Keratinocyte (primary cell): ENCODE results near the gene CMYA5. TPM values are rescaled to one million over a fixed set of nuclear protein-coding genes. Genes with fewer than 3 reads are reported as not detected.

ENCODE experiments used
- DNase-seq: peaks from one replicate; pipeline ENCODE4 v3.0.0-alpha.2; 2011; ENCODE audit warnings: low read depth, missing footprints, low spot score
- FAIRE-seq: peaks from 2 replicates; lab custom pipeline; 2011; peaks lifted over from hg19 to GRCh38; lab: Jason Lieb, UNC
- H2AFZ ChIP-seq: 2 replicates; pipeline ENCODE4 v1.6.0; 2012; ENCODE audit warnings: low read length, control low read depth, inconsistent platforms; ENCODE audit not compliant: control insufficient read depth
- H3K27ac ChIP-seq: 2 replicates; pipeline ENCODE4 v1.5.1; 2011; ENCODE audit warnings: low read length; ENCODE audit not compliant: control insufficient read depth, insufficient read depth
- H3K27me3 ChIP-seq: 3 replicates; pipeline ENCODE4 v1.6.0; 2011; ENCODE audit warnings: low read length; ENCODE audit not compliant: control insufficient read depth, insufficient read depth; ENCODE audit errors: extremely low read depth
- H3K36me3 ChIP-seq, 2 experiments: 2 replicates in 1 of 2; 3 replicates in 1 of 2; pipeline ENCODE4 v1.5.1; 2011; ENCODE audit warnings: low read length in 2 of 2, mild to moderate bottlenecking in 1 of 2; ENCODE audit not compliant: control insufficient read depth in 2 of 2, insufficient read depth in 2 of 2; ENCODE audit errors: extremely low read depth in 1 of 2
- H3K4me1 ChIP-seq: 3 replicates; pipeline ENCODE4 v1.5.1; 2011; ENCODE audit warnings: low read length; ENCODE audit not compliant: control insufficient read depth, insufficient read depth; ENCODE audit errors: extremely low read depth
- H3K4me2 ChIP-seq: 3 replicates; pipeline ENCODE4 v1.6.0; 2011; ENCODE audit warnings: low read depth, low read length; ENCODE audit not compliant: control insufficient read depth, insufficient read depth; ENCODE audit errors: extremely low read depth
- H3K4me3 ChIP-seq, 3 experiments: fragments of 200-600 bp in 1 of 3; sonication (generic) in 1 of 3; 2 replicates in 2 of 3; 3 replicates in 1 of 3; pipeline ENCODE4 v1.5.1; 2011 to 2016; ENCODE audit warnings: low read length in 3 of 3, mild to moderate bottlenecking in 3 of 3, control low read depth in 2 of 3, inconsistent platforms in 1 of 3, low read depth in 1 of 3, mixed read lengths in 1 of 3, mixed run types in 1 of 3, moderate library complexity in 1 of 3; ENCODE audit not compliant: control insufficient read depth in 2 of 3, insufficient read depth in 2 of 3; ENCODE audit errors: extremely low read depth in 1 of 3
- H3K79me2 ChIP-seq: 2 replicates; pipeline ENCODE4 v1.6.0; 2012; ENCODE audit warnings: low read length; ENCODE audit not compliant: control insufficient read depth, insufficient read depth
- H3K9ac ChIP-seq: 3 replicates; pipeline ENCODE4 v1.6.0; 2011; ENCODE audit warnings: low read length; ENCODE audit not compliant: control insufficient read depth, insufficient read depth; ENCODE audit errors: extremely low read depth
- H3K9me1 ChIP-seq: 3 replicates; pipeline ENCODE4 v1.6.0; 2011; ENCODE audit warnings: low read length; ENCODE audit not compliant: control insufficient read depth, insufficient read depth; ENCODE audit errors: extremely low read depth
- H3K9me3 ChIP-seq: 2 replicates; pipeline ENCODE4 v1.5.1; 2012; ENCODE audit warnings: low read depth, low read length; ENCODE audit not compliant: control insufficient read depth
- H4K20me1 ChIP-seq: 3 replicates; pipeline ENCODE4 v1.6.0; 2011; ENCODE audit warnings: low read length; ENCODE audit not compliant: control insufficient read depth, insufficient read depth; ENCODE audit errors: extremely low read depth
- CTCF ChIP-seq, 3 experiments: IDR thresholded peaks in 1 of 3; conservative IDR thresholded peaks in 1 of 3; optimal IDR thresholded peaks in 1 of 3; 2 replicates in 2 of 3; 3 replicates in 1 of 3; pipeline versions ENCODE3 to v1.5.1; 2011; ENCODE audit warnings: low read length in 3 of 3, mild to moderate bottlenecking in 3 of 3, moderate library complexity in 2 of 3, control low read depth in 1 of 3, inconsistent platforms in 1 of 3; ENCODE audit not compliant: insufficient read depth in 2 of 3; ENCODE audit errors: extremely low read depth in 1 of 3
- EZH2 ChIP-seq: IDR thresholded peaks from one replicate; pipeline ENCODE4 v1.6.1; 2012; ENCODE audit warnings: inconsistent platforms, mild to moderate bottlenecking, low read length, moderate library complexity
- dilution Hi-C: fragments of 300-500 bp; cut with MboI; formaldehyde crosslinking; loops from one replicate; pipeline ENCODE4 v1.7.0; 2020; ENCODE audit warnings: low sequenced_read_pairs; ENCODE audit not compliant: extremely low pct_ligation_motif_present
- polyA plus RNA-seq, 5 experiments: library from polyadenylated mRNA; depleted of rRNA in 3 of 5; stranded (reverse) in 3 of 5; stranded (forward) in 1 of 5; unstranded in 1 of 5; fragments of >200 nt; gene quantifications; 1 replicate in 1 of 5; 2 replicates in 3 of 5; 3 replicates in 1 of 5; pipeline versions ENCODE4 v1.2.1 to v1.2.3, GENCODE V29; 2011 to 2012; ENCODE audit warnings: missing spikeins in 2 of 5, low read depth in 1 of 5, low replicate concordance in 1 of 5

CMYA5 gene
- polyA plus RNA-seq, 1 donor (not counting 4 experiments of a cell fraction or from before 2014, with no cell fraction given), result 0.25 TPM

GRCh38 chr5:79720096-79720495 is 30.5 kb downstream of the CMYA5 start:
- Histone ChIP-seq H3K4me1 (no peaks in the 10 kb centered on the region), H3K27me3 (no peaks in the 10 kb centered on the region), H4K20me1 (no peaks in the 10 kb centered on the region), H3K9me3 (no peaks in the 10 kb centered on the region), H3K27ac (no peak overlapping the region), H3K79me2 (no peaks in the 10 kb centered on the region), H3K4me2 (no peak overlapping the region), H3K9ac (no peak overlapping the region), H2AFZ (no peak overlapping the region), H3K9me1 (no peaks in the 10 kb centered on the region), H3K36me3 (no peaks in the 10 kb centered on the region), H3K4me3 (no peak overlapping the region)
- dilution Hi-C loops, result no loop called here
- no peak for FAIRE-seq
- TF ChIP-seq EZH2 (no peak), CTCF (optimal IDR thresholded peaks at IDR 0.05 in 1 of 3, IDR thresholded peaks at IDR 0.05 in 1 of 3, conservative IDR thresholded peaks at IDR 0.05 in 1 of 3; ENCODE audit: extremely low read depth in 1 of 3, insufficient read depth in 2 of 3, low read length in 3 of 3) (no peak)
- no peak for DNase-seq

GRCh38 chr5:79727451-79728355 is 38.1 kb downstream of the CMYA5 start:
- H3K4me2 ChIP-seq, result no peak overlapping the region
- no peaks in the 10 kb centered on the region for H3K9me1 ChIP-seq
- H3K79me2 ChIP-seq, result no peaks in the 10 kb centered on the region
- peaks cover 20% of the 10 kb centered on the region for H3K27me3 ChIP-seq
- TF ChIP-seq CTCF (optimal IDR thresholded peaks at IDR 0.05 in 1 of 3, IDR thresholded peaks at IDR 0.05 in 1 of 3, conservative IDR thresholded peaks at IDR 0.05 in 1 of 3; ENCODE audit: extremely low read depth in 1 of 3, insufficient read depth in 2 of 3, low read length in 3 of 3) (no peak), EZH2 (no peak)
- no peak for FAIRE-seq
- no peak overlapping the region for H3K27ac ChIP-seq
- H3K36me3 ChIP-seq, result no peaks in the 10 kb centered on the region
- H4K20me1 ChIP-seq, result no peaks in the 10 kb centered on the region
- H2AFZ ChIP-seq, result no peak overlapping the region
- H3K4me3 ChIP-seq, result no peak overlapping the region
- dilution Hi-C loops, result no loop called here
- no peaks in the 10 kb centered on the region for H3K9me3 ChIP-seq
- DNase-seq, result no peak
- no peak overlapping the region for H3K9ac ChIP-seq
- no peaks in the 10 kb centered on the region for H3K4me1 ChIP-seq
